Occipital lobe (tissue), 1 donor: ENCODE data around the gene TTC36. TPM values are rescaled to one million over a fixed set of nuclear protein-coding genes. Genes with fewer than 3 reads are reported as not detected.

Source experiments
- total RNA-seq: library from RNA; depleted of rRNA; stranded (reverse); fragments of >200 nt; gene quantifications from one replicate; pipeline ENCODE4 v1.2.3, GENCODE V29; 2014

The TTC36 gene
- total RNA-seq, 1 donor from 2014 or later: 2.7 TPM

Other genes with a start within 250 kb of the TTC36 start
- gene CD3E, start 222.7 kb upstream of the TTC36 start, total RNA-seq: not detected
- not detected for gene CD3D, start 184.8 kb upstream of the TTC36 start, total RNA-seq
- gene CD3G, start 183.1 kb upstream of the TTC36 start, total RNA-seq: not detected
- 59.7 TPM for gene UBE4A, start 167.9 kb upstream of the TTC36 start, total RNA-seq
- 67.4 TPM for gene ATP5MG, start 125.9 kb upstream of the TTC36 start, total RNA-seq
- gene KMT2A, start 91.0 kb upstream of the TTC36 start, total RNA-seq: 55.4 TPM
- 40.7 TPM for gene TMEM25, start 3.7 kb downstream of the TTC36 start, total RNA-seq
- gene IFT46, start 38.5 kb downstream of the TTC36 start, total RNA-seq: 51.9 TPM
- gene ARCN1, start 44.9 kb downstream of the TTC36 start, total RNA-seq: 73.9 TPM
- gene PHLDB1, start 80.1 kb downstream of the TTC36 start, total RNA-seq: 65.8 TPM
- gene TREH, start 152.2 kb downstream of the TTC36 start, total RNA-seq: not detected